ENCODE results near the gene ZSWIM3. TPM values are rescaled to one million over a fixed set of nuclear protein-coding genes. Genes with fewer than 3 reads are reported as not detected.
A peak's percentile ranks its signal among the peaks of the same experiment; 100 is the strongest.

The ZSWIM3 gene
- total RNA-seq, 4 donors from 2014 or later, result 2.2 to 8.3 (median 5.7) TPM

- WGBS, 2 donors (ENCODE audit: low coverage in 1 of 2), result 20 to 53% methylated on average over 1 to 5 of the region's 5 CpGs
- peaks cover 0 to 54% (median 15%) of the 10 kb centered on the region in 4 donors for H3K4me1 ChIP-seq
- DNase-seq, result peak; percentile 28
- TF ChIP-seq CTCF (IDR thresholded peaks at IDR 0.05) (no peak), POLR2AphosphoS5 (IDR thresholded peaks at IDR 0.05) (peak in 1 of 3 donors; percentile 48)
- H3K27me3 ChIP-seq, result no peaks in the 10 kb centered on the region
- intact Hi-C loops (cut with DNase I; ENCODE audit: low total_unique reads), result no loop called here
- H3K9me3 ChIP-seq, result no peaks in the 10 kb centered on the region
- peak overlapping the region; percentile 61 to 78 (median 68) for H3K27ac ChIP-seq
- no peaks in the 10 kb centered on the region for H3K36me3 ChIP-seq
- in situ Hi-C loops (cut with MboI; ENCODE audit: low pct_ligation_motif_present in 1 of 4, low pct_unique_long_range_greater_than_20kb in 1 of 4, low sequenced_read_pairs in 3 of 4), result no loop called here
- no peak overlapping the region for H3K4me3 ChIP-seq
Observed at GRCh38 chr20:45918182-45918737, 60.8 kb downstream of the ZSWIM3 start.

GRCh38 chr20:45918779-45919537 is 61.5 kb downstream of the ZSWIM3 start:
- TF ChIP-seq CTCF (IDR thresholded peaks at IDR 0.05) (no peak), POLR2A (IDR thresholded peaks at IDR 0.05) (no peak), EP300 (IDR thresholded peaks at IDR 0.05; ENCODE audit: low read depth) (no peak), POLR2AphosphoS5 (IDR thresholded peaks at IDR 0.05) (no peak)
- intact Hi-C loops (cut with DNase I; ENCODE audit: low total_unique reads), result no loop called here
- H3K4me3 ChIP-seq, result no peak overlapping the region
- H3K27me3 ChIP-seq, result no peaks in the 10 kb centered on the region
- in situ Hi-C loops (cut with MboI; ENCODE audit: low pct_ligation_motif_present in 1 of 4, low pct_unique_long_range_greater_than_20kb in 1 of 4, low sequenced_read_pairs in 3 of 4), result no loop called here
- H3K27ac ChIP-seq, result peak overlapping the region; percentile 61 to 78 (median 68)
- H3K4me1 ChIP-seq, result peaks cover 0 to 54% (median 16%) of the 10 kb centered on the region in 4 donors
- no peaks in the 10 kb centered on the region for H3K36me3 ChIP-seq
- WGBS, 2 donors (ENCODE audit: low coverage in 1 of 2), result 78 to 97% methylated on average over 5 to 12 of the region's 12 CpGs
- no peaks in the 10 kb centered on the region for H3K9me3 ChIP-seq
- no peak for DNase-seq

- no peaks in the 10 kb centered on the region for H3K27me3 ChIP-seq
- 31 to 58% methylated on average over 5 to 10 of the region's 11 CpGs for WGBS, 2 donors (ENCODE audit: low coverage in 1 of 2)
- intact Hi-C loops (cut with DNase I; ENCODE audit: low total_unique reads) (no loop called here), in situ Hi-C loops (cut with MboI; ENCODE audit: low pct_ligation_motif_present in 1 of 4, low pct_unique_long_range_greater_than_20kb in 1 of 4, low sequenced_read_pairs in 3 of 4) (no loop called here)
- H3K4me1 ChIP-seq, result peaks cover 4 to 54% (median 19%) of the 10 kb centered on the region in 4 donors
- DNase-seq, result peak; percentile 54
- peak overlapping the region; percentile 61 to 78 (median 68) for H3K27ac ChIP-seq
- H3K36me3 ChIP-seq, result no peaks in the 10 kb centered on the region
- TF ChIP-seq CTCF (IDR thresholded peaks at IDR 0.05) (no peak), POLR2AphosphoS5 (IDR thresholded peaks at IDR 0.05) (no peak), POLR2A (IDR thresholded peaks at IDR 0.05) (no peak)
- no peaks in the 10 kb centered on the region for H3K9me3 ChIP-seq
- no peak overlapping the region for H3K4me3 ChIP-seq
Observed at GRCh38 chr20:45919542-45920399, 62.4 kb downstream of the ZSWIM3 start.
